Osteoblast (primary cell): ENCODE results near the gene PRSS38. TPM values are rescaled to one million over a fixed set of nuclear protein-coding genes. Genes with fewer than 3 reads are reported as not detected.

ENCODE experiments used
- DNase-seq: peaks from one replicate; pipeline ENCODE4 v3.0.0; 2011; ENCODE audit warnings: low spot score, mixed read lengths; ENCODE audit not compliant: insufficient read length; ENCODE audit errors: missing footprints
- H2AFZ ChIP-seq: 2 replicates; pipeline ENCODE4 v1.6.0; 2011; ENCODE audit warnings: mild to moderate bottlenecking, low read length
- H3K27ac ChIP-seq: 2 replicates; pipeline ENCODE4 v1.5.1; 2011; ENCODE audit warnings: mild to moderate bottlenecking, low read depth, low read length, moderate library complexity
- H3K27me3 ChIP-seq: 2 replicates; pipeline ENCODE4 v1.6.0; 2012; ENCODE audit warnings: mild to moderate bottlenecking, control low read depth, inconsistent platforms, low read length, moderate library complexity; ENCODE audit not compliant: insufficient read depth
- H3K36me3 ChIP-seq: 2 replicates; pipeline ENCODE4 v1.5.1; 2011; ENCODE audit warnings: mild to moderate bottlenecking, low read length, control low read depth, moderate library complexity; ENCODE audit not compliant: insufficient read depth
- H3K4me1 ChIP-seq: 2 replicates; pipeline ENCODE4 v1.5.1; 2011; ENCODE audit warnings: mild to moderate bottlenecking, low read length, control low read depth, moderate library complexity; ENCODE audit not compliant: insufficient read depth
- H3K4me2 ChIP-seq: 2 replicates; pipeline ENCODE4 v1.6.0; 2011; ENCODE audit warnings: mild to moderate bottlenecking, low read length; ENCODE audit not compliant: insufficient read depth
- H3K4me3 ChIP-seq: fragments of 200-600 bp; sonication (generic); 3 replicates; pipeline ENCODE4 v1.5.1; 2012; ENCODE audit warnings: mild to moderate bottlenecking, low read length, inconsistent platforms; ENCODE audit not compliant: insufficient read depth
- H3K79me2 ChIP-seq: 2 replicates; pipeline ENCODE4 v1.6.0; 2012; ENCODE audit warnings: mild to moderate bottlenecking, low read length, control low read depth, inconsistent platforms; ENCODE audit not compliant: insufficient read depth
- H3K9me3 ChIP-seq: 2 replicates; pipeline ENCODE4 v1.5.1; 2011; ENCODE audit warnings: low read depth, low read length, control low read depth
- H4K20me1 ChIP-seq: 2 replicates; pipeline ENCODE4 v1.6.0; 2012; ENCODE audit warnings: mild to moderate bottlenecking, low read length, control low read depth; ENCODE audit not compliant: insufficient read depth
- CTCF ChIP-seq: IDR thresholded peaks from 2 replicates; pipeline ENCODE4 v1.5.1; 2011; ENCODE audit warnings: mild to moderate bottlenecking, low read depth, low read length, moderate library complexity; ENCODE audit errors: extremely low read depth
- total RNA-seq: library from RNA; depleted of rRNA; stranded (reverse); fragments of >200 nt; gene quantifications from 2 replicates; pipeline ENCODE4 v1.2.3, GENCODE V29; 2012

The PRSS38 gene
- total RNA-seq, 1 donor: not detected

GRCh38 chr1:227789084-227790033, 26.1 kb upstream of the PRSS38 start:
- no peaks in the 10 kb centered on the region for H3K9me3 ChIP-seq
- H3K79me2 ChIP-seq: no peaks in the 10 kb centered on the region
- H2AFZ ChIP-seq: no peak overlapping the region
- peak; percentile 86 for DNase-seq
- H3K36me3 ChIP-seq: no peaks in the 10 kb centered on the region
- H3K4me2 ChIP-seq: peak overlapping the region; percentile 77
- H4K20me1 ChIP-seq: no peaks in the 10 kb centered on the region
- peak; percentile 27 for TF ChIP-seq CTCF
- H3K4me3 ChIP-seq: no peak overlapping the region
- H3K27ac ChIP-seq: no peak overlapping the region
- H3K27me3 ChIP-seq: peaks cover 24% of the 10 kb centered on the region
- peaks cover 14% of the 10 kb centered on the region for H3K4me1 ChIP-seq

DNA sequence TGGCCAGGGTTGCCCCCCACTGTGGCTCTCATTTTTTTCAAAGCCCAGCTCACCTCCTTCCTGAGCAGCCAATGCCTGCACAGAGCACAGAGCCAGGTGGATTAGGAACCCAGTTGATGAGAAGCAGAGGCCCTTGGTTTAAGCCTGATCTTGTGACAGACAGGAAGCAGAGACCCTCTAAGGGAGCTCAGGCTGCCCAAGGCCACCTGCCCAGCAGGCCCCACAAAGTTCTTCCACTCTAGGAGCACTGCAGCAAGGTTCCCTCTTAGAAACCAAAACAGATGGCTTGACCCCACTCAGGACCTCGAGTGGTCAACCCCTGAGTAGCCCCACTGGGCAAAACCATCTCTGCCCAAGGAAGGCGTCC, 25.5 kb upstream of the PRSS38 start:
- peaks cover 24% of the 10 kb centered on the region for H3K27me3 ChIP-seq
- peaks cover 21% of the 10 kb centered on the region for H3K4me1 ChIP-seq
- no peak for DNase-seq
- no peak overlapping the region for H3K4me2 ChIP-seq
- no peaks in the 10 kb centered on the region for H3K36me3 ChIP-seq
- no peaks in the 10 kb centered on the region for H3K79me2 ChIP-seq
- no peak for TF ChIP-seq CTCF
- no peak overlapping the region for H3K27ac ChIP-seq
- no peaks in the 10 kb centered on the region for H3K9me3 ChIP-seq
- no peak overlapping the region for H3K4me3 ChIP-seq
- H2AFZ ChIP-seq: no peak overlapping the region
- H4K20me1 ChIP-seq: no peaks in the 10 kb centered on the region

DNA sequence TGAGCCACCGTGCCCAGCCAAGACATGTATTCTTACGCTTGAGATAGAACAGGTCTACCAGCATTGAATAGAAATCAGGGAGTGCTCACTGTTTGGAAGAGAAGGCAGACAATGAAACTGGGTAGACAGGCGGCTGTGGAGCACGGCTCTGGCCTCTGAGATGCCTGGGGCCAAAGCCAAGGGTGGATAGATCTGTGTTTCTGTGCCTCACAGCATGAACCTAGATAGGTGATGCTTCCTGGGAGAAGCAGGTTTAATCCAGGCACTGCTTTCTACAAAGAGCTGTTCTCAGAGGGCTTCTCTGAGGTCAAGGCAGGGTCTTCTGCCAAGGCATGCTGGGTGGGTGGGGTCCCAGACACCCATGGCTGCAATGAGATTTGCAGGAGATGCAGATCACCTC, 24.6 kb upstream of the PRSS38 start:
- Histone ChIP-seq H3K79me2 (no peaks in the 10 kb centered on the region), H3K27ac (no peak overlapping the region), H3K4me3 (no peak overlapping the region), H3K4me1 (peaks cover 21% of the 10 kb centered on the region), H3K27me3 (peaks cover 21% of the 10 kb centered on the region), H2AFZ (no peak overlapping the region), H3K4me2 (no peak overlapping the region), H3K9me3 (no peaks in the 10 kb centered on the region), H3K36me3 (no peaks in the 10 kb centered on the region), H4K20me1 (no peaks in the 10 kb centered on the region)
- no peak for DNase-seq
- no peak for TF ChIP-seq CTCF

GRCh38 chr1:227791425-227792143, 23.9 kb upstream of the PRSS38 start:
- no peak for DNase-seq
- Histone ChIP-seq H3K4me3 (no peak overlapping the region), H3K4me1 (peaks cover 21% of the 10 kb centered on the region), H3K36me3 (no peaks in the 10 kb centered on the region), H3K79me2 (no peaks in the 10 kb centered on the region), H2AFZ (no peak overlapping the region), H4K20me1 (no peaks in the 10 kb centered on the region), H3K27me3 (peaks cover 14% of the 10 kb centered on the region), H3K9me3 (no peaks in the 10 kb centered on the region), H3K27ac (no peak overlapping the region), H3K4me2 (no peak overlapping the region)
- no peak for TF ChIP-seq CTCF
